GM23338 (cell line): ENCODE data around the gene PFKFB3. TPM values are rescaled to one million over a fixed set of nuclear protein-coding genes. Genes with fewer than 3 reads are reported as not detected.
"Not testable (repeated sequence)": the region's sequence is repeated elsewhere in the genome, so short reads cannot be mapped to it uniquely, and the experiment has no call there.

Experiments
- ATAC-seq: fragments of 200-7000 bp; cut with Tn5 transposase; 3 replicates; pipeline ENCODE4 v1.9.1; 2020
- DNase-seq: peaks from one replicate; pipeline ENCODE4 v3.0.0-alpha.2; 2015; ENCODE audit warnings: low spot score
- H2AFZ ChIP-seq: fragments of 200-600 bp; sonication (generic); 2 replicates; pipeline ENCODE4 v1.8.0; 2016; ENCODE audit warnings: antibody characterized with exemption, mild to moderate bottlenecking, moderate library complexity
- H3F3A ChIP-seq: fragments of 200-600 bp; sonication (generic); replicated peaks from 2 replicates; pipeline ENCODE4 v1.8.0; 2017; ENCODE audit warnings: antibody characterized with exemption, mixed run types, low read depth
- H3K27ac ChIP-seq: fragments of 200-600 bp; sonication (generic); 2 replicates; pipeline ENCODE4 v1.6.1; 2016; ENCODE audit warnings: low read depth
- H3K27me3 ChIP-seq: fragments of 200-600 bp; sonication (generic); 2 replicates; pipeline ENCODE4 v1.8.0; 2016; ENCODE audit warnings: mild to moderate bottlenecking, mixed run types, moderate library complexity; ENCODE audit not compliant: insufficient read depth
- H3K36me3 ChIP-seq: fragments of 200-600 bp; sonication (generic); 2 replicates; pipeline ENCODE4 v1.8.0; 2016; ENCODE audit warnings: mild to moderate bottlenecking; ENCODE audit not compliant: insufficient read depth
- H3K4me1 ChIP-seq: fragments of 200-600 bp; sonication (generic); 2 replicates; pipeline ENCODE4 v1.8.0; 2016; ENCODE audit warnings: mild to moderate bottlenecking, moderate library complexity; ENCODE audit not compliant: insufficient read depth
- H3K4me2 ChIP-seq: fragments of 200-600 bp; sonication (generic); 2 replicates; pipeline ENCODE4 v1.7.1; 2017; ENCODE audit warnings: mixed run types
- H3K4me3 ChIP-seq: fragments of 200-600 bp; sonication (generic); 2 replicates; pipeline ENCODE4 v1.6.1; 2016; ENCODE audit warnings: mixed run types
- H3K79me2 ChIP-seq: fragments of 200-600 bp; sonication (generic); replicated peaks from 2 replicates; pipeline ENCODE4 v1.8.0; 2017; ENCODE audit warnings: mild to moderate bottlenecking; ENCODE audit not compliant: insufficient read depth
- H3K9me2 ChIP-seq: fragments of 200-600 bp; sonication (generic); 2 replicates; pipeline ENCODE4 v1.8.0; 2017; ENCODE audit not compliant: insufficient read depth
- H4K20me1 ChIP-seq: fragments of 200-600 bp; sonication (generic); replicated peaks from 2 replicates; pipeline ENCODE4 v1.8.0; 2017; ENCODE audit warnings: mild to moderate bottlenecking; ENCODE audit not compliant: insufficient read depth
- H3K27ac Mint-ChIP-seq: 2 replicates; pipeline ENCODE4 v1.8.0; 2020; ENCODE audit warnings: inconsistent platforms, mild to moderate bottlenecking, moderate library complexity, mixed read lengths
- H3K27me3 Mint-ChIP-seq: 3 replicates; pipeline ENCODE4 v1.8.0; 2022; ENCODE audit warnings: low read depth, mild to moderate bottlenecking, moderate library complexity, mixed read lengths, inconsistent platforms; ENCODE audit not compliant: insufficient read depth, poor library complexity
- H3K36me3 Mint-ChIP-seq: 3 replicates; pipeline ENCODE4 v1.8.0; 2021; ENCODE audit warnings: low read depth, mild to moderate bottlenecking, inconsistent platforms, moderate library complexity, mixed read lengths
- H3K4me1 Mint-ChIP-seq: 3 replicates; pipeline ENCODE4 v1.8.0; 2020; ENCODE audit warnings: mild to moderate bottlenecking, inconsistent platforms, mixed read lengths
- H3K4me3 Mint-ChIP-seq: 3 replicates; pipeline ENCODE4 v1.8.0; 2021; ENCODE audit warnings: moderate library complexity, mild to moderate bottlenecking, inconsistent platforms, mixed read lengths
- H3K9me3 Mint-ChIP-seq: 3 replicates; pipeline ENCODE4 v1.8.0; 2020; ENCODE audit warnings: moderate library complexity, mild to moderate bottlenecking, inconsistent platforms, mixed read lengths
- EZH2phosphoT487 ChIP-seq: fragments of 200-600 bp; sonication (generic); IDR thresholded peaks from one replicate; pipeline ENCODE4 v1.8.1; 2018; ENCODE audit warnings: antibody characterized with exemption; ENCODE audit not compliant: unreplicated experiment
- JUNB ChIP-seq: IDR thresholded peaks from one replicate; pipeline ENCODE4 v1.6.1; 2016; ENCODE audit warnings: antibody characterized with exemption; ENCODE audit not compliant: unreplicated experiment
- NANOG ChIP-seq: IDR thresholded peaks from 2 replicates; pipeline ENCODE4 v1.6.1; 2016; ENCODE audit warnings: antibody characterized with exemption, borderline replicate concordance
- polyA plus RNA-seq: library from polyadenylated mRNA; unstranded; fragments of >200 nt; fragmentation: Nextera tagmentation; extraction: Ambion mirVana; gene quantifications from 2 replicates; pipeline ENCODE4 v1.2.1, GENCODE V29; 2016
- total RNA-seq: library from RNA; depleted of rRNA; stranded (reverse); fragments of >200 nt; shearing (Covaris generic); gene quantifications from 2 replicates; pipeline ENCODE4 v1.2.3, GENCODE V29; 2014
- TF ChIP-seq, protein P1 (sequence below): fragments of 250-450 bp; sonication (Bioruptor Pico); IDR thresholded peaks from 2 replicates; pipeline ENCODE4 v1.5.0; 2020; ENCODE audit warnings: mild to moderate bottlenecking, moderate library complexity
- TF ChIP-seq, protein P2 (sequence below), 2 experiments: fragments of 200-600 bp in 1 of 2; sonication (generic) in 1 of 2; conservative IDR thresholded peaks; 2 replicates each; pipeline versions ENCODE4 v1.5.1 to v1.6.1; 2016 to 2017; ENCODE audit warnings: antibody characterized with exemption in 2 of 2, low read depth in 2 of 2, mild to moderate bottlenecking in 2 of 2, moderate library complexity in 1 of 2

The PFKFB3 gene
- total and polyA plus RNA-seq, 2 experiments from 2014 or later = 9.5 to 26.8 TPM

DNA sequence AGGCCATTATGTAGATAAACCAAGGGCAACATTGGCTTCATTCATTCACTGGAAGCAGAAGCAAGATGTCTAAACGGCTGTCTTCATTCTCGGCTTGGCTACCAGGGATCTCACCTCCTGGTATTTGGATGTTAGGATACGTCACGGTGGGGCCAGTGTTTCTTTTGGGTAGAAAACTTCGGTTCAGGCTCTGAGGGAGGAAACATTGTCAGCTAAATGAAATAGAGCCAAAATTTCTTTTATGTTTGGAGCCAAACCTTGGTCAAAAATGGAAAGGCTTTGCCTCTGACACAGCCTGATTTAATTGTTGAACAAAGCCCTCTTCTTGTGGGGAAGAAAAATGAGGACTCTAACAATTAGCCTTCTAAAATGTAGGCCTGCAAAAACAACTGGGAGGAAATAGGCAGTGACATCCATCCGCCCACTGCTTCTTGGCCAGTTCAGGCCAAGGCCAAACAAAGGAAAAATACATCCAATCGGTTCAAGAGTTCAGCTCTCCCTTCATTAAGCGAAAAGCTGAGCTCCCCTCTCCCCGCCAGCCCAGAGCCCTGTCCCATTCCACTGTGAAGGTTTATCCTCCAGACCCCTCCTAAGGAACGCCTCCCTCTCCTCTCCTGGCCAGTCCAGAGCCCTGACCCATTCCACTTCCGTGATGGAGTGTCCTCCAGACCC is 44.4 kb downstream of the PFKFB3 start:
- no peaks in the 10 kb centered on the region for H3K36me3 ChIP-seq
- no peak overlapping the region for H2AFZ ChIP-seq
- H3K4me1 ChIP-seq = no peaks in the 10 kb centered on the region
- Mint-ChIP-seq H3K9me3 (no peaks in the 10 kb centered on the region), H3K4me3 (no peak overlapping the region), H3K4me1 (no peaks in the 10 kb centered on the region), H3K27me3 (no peaks in the 10 kb centered on the region), H3K27ac (no peak overlapping the region), H3K36me3 (no peaks in the 10 kb centered on the region)
- no peaks in the 10 kb centered on the region for H3K79me2 ChIP-seq
- no peak overlapping the region for H3K27ac ChIP-seq
- H3F3A ChIP-seq = no peaks in the 10 kb centered on the region
- ATAC-seq (no peak), DNase-seq (no peak)
- H3K4me3 ChIP-seq = no peak overlapping the region
- no peak for TF ChIP-seq NANOG
- no peak for TF ChIP-seq EZH2phosphoT487
- no peak for TF ChIP-seq JUNB
- TF ChIP-seq, protein P1, sequence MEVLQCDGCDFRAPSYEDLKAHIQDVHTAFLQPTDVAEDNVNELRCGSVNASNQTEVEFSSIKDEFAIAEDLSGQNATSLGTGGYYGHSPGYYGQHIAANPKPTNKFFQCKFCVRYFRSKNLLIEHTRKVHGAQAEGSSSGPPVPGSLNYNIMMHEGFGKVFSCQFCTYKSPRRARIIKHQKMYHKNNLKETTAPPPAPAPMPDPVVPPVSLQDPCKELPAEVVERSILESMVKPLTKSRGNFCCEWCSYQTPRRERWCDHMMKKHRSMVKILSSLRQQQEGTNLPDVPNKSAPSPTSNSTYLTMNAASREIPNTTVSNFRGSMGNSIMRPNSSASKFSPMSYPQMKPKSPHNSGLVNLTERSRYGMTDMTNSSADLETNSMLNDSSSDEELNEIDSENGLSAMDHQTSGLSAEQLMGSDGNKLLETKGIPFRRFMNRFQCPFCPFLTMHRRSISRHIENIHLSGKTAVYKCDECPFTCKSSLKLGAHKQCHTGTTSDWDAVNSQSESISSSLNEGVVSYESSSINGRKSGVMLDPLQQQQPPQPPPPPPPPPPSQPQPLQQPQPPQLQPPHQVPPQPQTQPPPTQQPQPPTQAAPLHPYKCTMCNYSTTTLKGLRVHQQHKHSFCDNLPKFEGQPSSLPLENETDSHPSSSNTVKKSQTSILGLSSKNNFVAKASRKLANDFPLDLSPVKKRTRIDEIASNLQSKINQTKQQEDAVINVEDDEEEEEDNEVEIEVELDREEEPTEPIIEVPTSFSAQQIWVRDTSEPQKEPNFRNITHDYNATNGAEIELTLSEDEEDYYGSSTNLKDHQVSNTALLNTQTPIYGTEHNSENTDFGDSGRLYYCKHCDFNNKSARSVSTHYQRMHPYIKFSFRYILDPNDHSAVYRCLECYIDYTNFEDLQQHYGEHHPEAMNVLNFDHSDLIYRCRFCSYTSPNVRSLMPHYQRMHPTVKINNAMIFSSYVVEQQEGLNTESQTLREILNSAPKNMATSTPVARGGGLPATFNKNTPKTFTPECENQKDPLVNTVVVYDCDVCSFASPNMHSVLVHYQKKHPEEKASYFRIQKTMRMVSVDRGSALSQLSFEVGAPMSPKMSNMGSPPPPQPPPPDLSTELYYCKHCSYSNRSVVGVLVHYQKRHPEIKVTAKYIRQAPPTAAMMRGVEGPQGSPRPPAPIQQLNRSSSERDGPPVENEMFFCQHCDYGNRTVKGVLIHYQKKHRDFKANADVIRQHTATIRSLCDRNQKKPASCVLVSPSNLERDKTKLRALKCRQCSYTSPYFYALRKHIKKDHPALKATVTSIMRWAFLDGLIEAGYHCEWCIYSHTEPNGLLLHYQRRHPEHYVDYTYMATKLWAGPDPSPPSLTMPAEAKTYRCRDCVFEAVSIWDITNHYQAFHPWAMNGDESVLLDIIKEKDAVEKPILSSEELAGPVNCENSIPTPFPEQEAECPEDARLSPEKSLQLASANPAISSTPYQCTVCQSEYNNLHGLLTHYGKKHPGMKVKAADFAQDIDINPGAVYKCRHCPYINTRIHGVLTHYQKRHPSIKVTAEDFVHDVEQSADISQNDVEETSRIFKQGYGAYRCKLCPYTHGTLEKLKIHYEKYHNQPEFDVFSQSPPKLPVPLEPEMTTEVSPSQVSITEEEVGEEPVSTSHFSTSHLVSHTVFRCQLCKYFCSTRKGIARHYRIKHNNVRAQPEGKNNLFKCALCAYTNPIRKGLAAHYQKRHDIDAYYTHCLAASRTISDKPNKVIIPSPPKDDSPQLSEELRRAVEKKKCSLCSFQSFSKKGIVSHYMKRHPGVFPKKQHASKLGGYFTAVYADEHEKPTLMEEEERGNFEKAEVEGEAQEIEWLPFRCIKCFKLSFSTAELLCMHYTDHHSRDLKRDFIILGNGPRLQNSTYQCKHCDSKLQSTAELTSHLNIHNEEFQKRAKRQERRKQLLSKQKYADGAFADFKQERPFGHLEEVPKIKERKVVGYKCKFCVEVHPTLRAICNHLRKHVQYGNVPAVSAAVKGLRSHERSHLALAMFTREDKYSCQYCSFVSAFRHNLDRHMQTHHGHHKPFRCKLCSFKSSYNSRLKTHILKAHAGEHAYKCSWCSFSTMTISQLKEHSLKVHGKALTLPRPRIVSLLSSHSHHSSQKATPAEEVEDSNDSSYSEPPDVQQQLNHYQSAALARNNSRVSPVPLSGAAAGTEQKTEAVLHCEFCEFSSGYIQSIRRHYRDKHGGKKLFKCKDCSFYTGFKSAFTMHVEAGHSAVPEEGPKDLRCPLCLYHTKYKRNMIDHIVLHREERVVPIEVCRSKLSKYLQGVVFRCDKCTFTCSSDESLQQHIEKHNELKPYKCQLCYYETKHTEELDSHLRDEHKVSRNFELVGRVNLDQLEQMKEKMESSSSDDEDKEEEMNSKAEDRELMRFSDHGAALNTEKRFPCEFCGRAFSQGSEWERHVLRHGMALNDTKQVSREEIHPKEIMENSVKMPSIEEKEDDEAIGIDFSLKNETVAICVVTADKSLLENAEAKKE (CRISPR knock-in tag) = no peak
- TF ChIP-seq, protein P2, sequence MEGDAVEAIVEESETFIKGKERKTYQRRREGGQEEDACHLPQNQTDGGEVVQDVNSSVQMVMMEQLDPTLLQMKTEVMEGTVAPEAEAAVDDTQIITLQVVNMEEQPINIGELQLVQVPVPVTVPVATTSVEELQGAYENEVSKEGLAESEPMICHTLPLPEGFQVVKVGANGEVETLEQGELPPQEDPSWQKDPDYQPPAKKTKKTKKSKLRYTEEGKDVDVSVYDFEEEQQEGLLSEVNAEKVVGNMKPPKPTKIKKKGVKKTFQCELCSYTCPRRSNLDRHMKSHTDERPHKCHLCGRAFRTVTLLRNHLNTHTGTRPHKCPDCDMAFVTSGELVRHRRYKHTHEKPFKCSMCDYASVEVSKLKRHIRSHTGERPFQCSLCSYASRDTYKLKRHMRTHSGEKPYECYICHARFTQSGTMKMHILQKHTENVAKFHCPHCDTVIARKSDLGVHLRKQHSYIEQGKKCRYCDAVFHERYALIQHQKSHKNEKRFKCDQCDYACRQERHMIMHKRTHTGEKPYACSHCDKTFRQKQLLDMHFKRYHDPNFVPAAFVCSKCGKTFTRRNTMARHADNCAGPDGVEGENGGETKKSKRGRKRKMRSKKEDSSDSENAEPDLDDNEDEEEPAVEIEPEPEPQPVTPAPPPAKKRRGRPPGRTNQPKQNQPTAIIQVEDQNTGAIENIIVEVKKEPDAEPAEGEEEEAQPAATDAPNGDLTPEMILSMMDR (conservative IDR thresholded peaks at IDR 0.05; ENCODE audit: low read depth in 2 of 2) = no peak
- H3K4me2 ChIP-seq = no peak overlapping the region
- H4K20me1 ChIP-seq = no peaks in the 10 kb centered on the region; the same call in 1 of the 2 replicates
- no peaks in the 10 kb centered on the region for H3K9me2 ChIP-seq
- no peaks in the 10 kb centered on the region for H3K27me3 ChIP-seq

DNA sequence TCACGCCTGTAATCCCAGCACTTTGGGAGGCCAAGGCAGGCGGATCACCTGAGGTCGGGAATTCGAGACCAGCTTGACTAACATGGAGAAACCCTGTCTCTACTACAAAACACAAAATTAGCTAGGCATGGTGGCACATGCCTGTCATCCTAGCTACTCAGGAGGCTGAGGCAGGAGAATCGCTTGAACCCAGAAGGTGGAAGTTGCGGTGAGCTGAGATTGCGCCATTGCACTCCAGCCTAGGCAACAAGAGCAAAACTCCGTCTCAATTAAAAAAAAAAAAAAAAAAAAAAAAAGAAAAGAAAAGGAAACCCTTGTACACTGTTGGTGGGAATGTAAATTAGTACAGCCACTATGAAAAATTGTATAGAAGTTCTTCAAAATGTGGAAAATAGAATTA is 46.2 kb downstream of the PFKFB3 start:
- H3K79me2 ChIP-seq, H3K36me3 Mint-ChIP-seq, H3K27ac Mint-ChIP-seq, H3K4me3 Mint-ChIP-seq, DNase-seq, H3K36me3 ChIP-seq, H4K20me1 ChIP-seq, H3K4me1 Mint-ChIP-seq, H3K27me3 ChIP-seq, H3K4me1 ChIP-seq, H3K27ac ChIP-seq, H2AFZ ChIP-seq, H3K4me3 ChIP-seq, H3F3A ChIP-seq, H3K27me3 Mint-ChIP-seq, ATAC-seq, H3K9me2 ChIP-seq, H3K4me2 ChIP-seq, H3K9me3 Mint-ChIP-seq: not testable (repeated sequence)
